Suprapubic skin (tissue), 3 donors: ENCODE measurements around the gene ADAMTS8.

Experiments
- POLR2A ChIP-seq, 2 donors: fragments of 450-650 bp; IDR thresholded peaks; one replicate each; pipeline ENCODE4 v1.6.1; 2017; ENCODE audit warnings: antibody characterized with exemption in 2 of 2, mild to moderate bottlenecking in 2 of 2, moderate library complexity in 2 of 2
- TF ChIP-seq, protein P1 (sequence below), 2 donors: fragments of 200-600 bp in 1 of 2; fragments of 450-650 bp in 1 of 2; sonication (generic) in 1 of 2; IDR thresholded peaks; one replicate each; pipeline ENCODE4 v1.5.1; 2016 to 2019; ENCODE audit warnings: antibody characterized with exemption in 2 of 2, mild to moderate bottlenecking in 1 of 2, moderate library complexity in 1 of 2

DNA sequence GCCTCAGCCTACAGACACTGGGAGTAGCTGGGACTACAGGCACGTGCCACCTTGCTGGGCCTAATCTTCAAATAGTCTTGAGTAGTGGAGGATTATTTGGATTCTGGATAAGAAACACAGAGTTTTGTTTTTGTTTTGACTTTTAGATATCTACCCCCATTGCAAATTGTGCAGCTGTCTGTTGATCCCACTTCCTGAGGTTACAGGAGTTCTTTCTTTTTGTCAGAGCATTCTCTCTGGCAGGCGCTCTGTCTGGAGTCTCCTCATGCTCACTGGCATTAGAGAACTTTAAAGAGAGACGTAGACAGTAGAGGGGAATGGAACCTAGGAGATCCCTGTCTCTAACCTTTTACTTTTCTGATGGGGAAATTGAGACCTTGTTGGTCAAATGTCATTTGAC, 7.8 kb upstream of the ADAMTS8 start:
- TF ChIP-seq POLR2A (IDR thresholded peaks at IDR 0.05), result no peak
- TF ChIP-seq, protein P1, sequence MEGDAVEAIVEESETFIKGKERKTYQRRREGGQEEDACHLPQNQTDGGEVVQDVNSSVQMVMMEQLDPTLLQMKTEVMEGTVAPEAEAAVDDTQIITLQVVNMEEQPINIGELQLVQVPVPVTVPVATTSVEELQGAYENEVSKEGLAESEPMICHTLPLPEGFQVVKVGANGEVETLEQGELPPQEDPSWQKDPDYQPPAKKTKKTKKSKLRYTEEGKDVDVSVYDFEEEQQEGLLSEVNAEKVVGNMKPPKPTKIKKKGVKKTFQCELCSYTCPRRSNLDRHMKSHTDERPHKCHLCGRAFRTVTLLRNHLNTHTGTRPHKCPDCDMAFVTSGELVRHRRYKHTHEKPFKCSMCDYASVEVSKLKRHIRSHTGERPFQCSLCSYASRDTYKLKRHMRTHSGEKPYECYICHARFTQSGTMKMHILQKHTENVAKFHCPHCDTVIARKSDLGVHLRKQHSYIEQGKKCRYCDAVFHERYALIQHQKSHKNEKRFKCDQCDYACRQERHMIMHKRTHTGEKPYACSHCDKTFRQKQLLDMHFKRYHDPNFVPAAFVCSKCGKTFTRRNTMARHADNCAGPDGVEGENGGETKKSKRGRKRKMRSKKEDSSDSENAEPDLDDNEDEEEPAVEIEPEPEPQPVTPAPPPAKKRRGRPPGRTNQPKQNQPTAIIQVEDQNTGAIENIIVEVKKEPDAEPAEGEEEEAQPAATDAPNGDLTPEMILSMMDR (IDR thresholded peaks at IDR 0.05), result no peak
